ENCODE results near the gene CNPY2. TPM values are rescaled to one million over a fixed set of nuclear protein-coding genes. Genes with fewer than 3 reads are reported as not detected.
"Not testable (repeated sequence)": the region's sequence is repeated elsewhere in the genome, so short reads cannot be mapped to it uniquely, and the experiment has no call there.

The CNPY2 gene
- total and polyA plus RNA-seq, 5 donors, result 52.4 to 69.7 (median 56.3) TPM

DNA sequence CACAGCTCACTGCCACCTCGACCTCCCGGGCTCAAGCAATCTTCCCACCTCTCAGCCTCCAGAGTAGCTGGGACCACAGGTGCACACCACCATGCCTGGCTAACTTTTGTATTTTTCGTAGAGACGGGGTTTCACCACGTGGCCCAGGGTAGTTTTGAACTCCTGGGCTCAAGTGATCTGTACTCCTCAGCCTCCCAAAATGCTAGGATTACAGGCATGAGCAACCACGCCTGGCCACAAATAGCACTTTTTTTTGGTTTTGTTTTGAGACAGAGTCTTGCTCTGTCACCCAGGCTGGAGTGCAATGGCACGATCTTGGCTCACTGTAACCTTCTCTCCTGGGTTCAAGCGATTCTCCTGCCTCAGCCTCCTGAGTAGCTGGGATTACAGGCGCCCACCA is 31.5 kb upstream of the CNPY2 start:
- intact Hi-C loops (cut with DNase I); H3K27me3 ChIP-seq (ENCODE audit: control insufficient read depth, insufficient read depth); H3K9me3 ChIP-seq (ENCODE audit: control insufficient read depth, low read length); ATAC-seq; H3K4me1 ChIP-seq (ENCODE audit: control insufficient read depth, insufficient read depth, low read length); H3K4me3 ChIP-seq (ENCODE audit: low read length); DNase-seq; H3K27ac ChIP-seq (ENCODE audit: low read length): not testable (repeated sequence)
- 90% methylated on average over 9 of the region's 9 CpGs for WGBS

GRCh38 chr12:56346675-56347074 is 30.9 kb upstream of the CNPY2 start:
- WGBS, result 74% methylated on average over 7 of the region's 7 CpGs
- no peak for DNase-seq
- Histone ChIP-seq H3K4me3 (ENCODE audit: low read length) (no peak overlapping the region), H3K27me3 (ENCODE audit: control insufficient read depth, insufficient read depth) (no peaks in the 10 kb centered on the region), H3K9me3 (ENCODE audit: control insufficient read depth, low read length) (no peaks in the 10 kb centered on the region), H3K4me1 (ENCODE audit: control insufficient read depth, insufficient read depth, low read length) (no peaks in the 10 kb centered on the region), H3K27ac (ENCODE audit: low read length) (no peak overlapping the region)
- peak in 1 of 2 donors; percentile 16 for ATAC-seq
- intact Hi-C loops (cut with DNase I), result no loop called here

DNA sequence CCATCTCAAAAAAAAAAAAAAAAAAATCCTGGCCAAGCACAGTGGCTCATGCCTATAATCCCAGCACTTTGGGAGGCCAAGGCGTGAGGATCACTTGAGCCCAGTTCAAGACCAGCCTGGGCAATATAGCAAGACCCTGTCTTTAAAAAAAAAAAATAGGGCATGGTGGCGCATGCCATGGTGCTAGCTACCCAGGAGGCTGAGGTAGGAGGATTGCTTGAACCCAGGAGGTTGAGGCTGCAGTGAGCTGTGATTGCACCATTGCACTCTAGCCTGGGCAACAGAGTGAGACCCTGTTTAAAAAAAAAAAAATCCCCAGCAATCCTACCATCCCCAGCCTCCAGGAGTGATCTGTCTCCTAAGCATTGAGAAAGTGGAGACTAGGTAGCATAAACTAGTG is 26.5 kb upstream of the CNPY2 start:
- intact Hi-C loops (cut with DNase I); H3K27me3 ChIP-seq (ENCODE audit: control insufficient read depth, insufficient read depth); H3K27ac ChIP-seq (ENCODE audit: low read length); DNase-seq; ATAC-seq; H3K4me3 ChIP-seq (ENCODE audit: low read length); H3K4me1 ChIP-seq (ENCODE audit: control insufficient read depth, insufficient read depth, low read length); H3K9me3 ChIP-seq (ENCODE audit: control insufficient read depth, low read length): not testable (repeated sequence)
- 98% methylated on average over 2 of the region's 2 CpGs for WGBS

DNA sequence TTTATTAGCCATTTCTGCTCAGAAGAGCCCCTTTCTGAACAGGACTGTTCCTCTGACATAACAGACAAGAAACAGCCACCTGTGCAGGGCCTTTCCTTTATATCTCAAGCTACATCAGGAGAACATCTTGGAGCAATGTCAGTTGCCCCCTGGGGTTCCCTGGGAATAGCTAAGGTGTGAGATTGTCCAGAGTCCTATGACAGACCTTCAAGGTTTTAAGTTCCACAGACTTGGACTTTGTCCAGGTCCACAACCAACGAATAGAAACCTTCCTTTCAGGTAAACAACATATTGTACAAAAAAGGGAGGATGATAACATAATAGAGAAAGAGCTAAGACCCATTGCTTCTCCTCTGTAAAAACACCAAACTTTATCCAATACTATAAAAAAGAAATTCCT is 25.8 kb upstream of the CNPY2 start:
- intact Hi-C loops (cut with DNase I), result no loop called here
- no peak for ATAC-seq
- DNase-seq, result no peak

GRCh38 chr12:56339158-56339422 is 23.3 kb upstream of the CNPY2 start:
- Histone ChIP-seq H3K9me3 (ENCODE audit: control insufficient read depth, low read length) (no peaks in the 10 kb centered on the region), H3K27ac (ENCODE audit: low read length) (no peak overlapping the region), H3K4me3 (ENCODE audit: low read length) (no peak overlapping the region), H3K4me1 (ENCODE audit: control insufficient read depth, insufficient read depth, low read length) (no peaks in the 10 kb centered on the region), H3K27me3 (ENCODE audit: control insufficient read depth, insufficient read depth) (no peaks in the 10 kb centered on the region)
- WGBS, result 94% methylated on average over 1 of the region's 1 CpG
- ATAC-seq (no peak), DNase-seq (no peak)
- intact Hi-C loops (cut with DNase I), result loop anchor here in 1 of 4 donors (10.0 kb wide), 1 partner anchor 126 kb away; the partner anchor contains the start of gene SPRYD4

More for the DNA sequence above, 25.8 kb upstream of the CNPY2 start:
- Histone ChIP-seq H3K27me3 (ENCODE audit: control insufficient read depth, insufficient read depth) (no peaks in the 10 kb centered on the region), H3K4me3 (ENCODE audit: low read length) (no peak overlapping the region), H3K9me3 (ENCODE audit: control insufficient read depth, low read length) (no peaks in the 10 kb centered on the region), H3K27ac (ENCODE audit: low read length) (no peak overlapping the region), H3K4me1 (ENCODE audit: control insufficient read depth, insufficient read depth, low read length) (no peaks in the 10 kb centered on the region)
- 50% methylated on average over 1 of the region's 1 CpG for WGBS

DNA sequence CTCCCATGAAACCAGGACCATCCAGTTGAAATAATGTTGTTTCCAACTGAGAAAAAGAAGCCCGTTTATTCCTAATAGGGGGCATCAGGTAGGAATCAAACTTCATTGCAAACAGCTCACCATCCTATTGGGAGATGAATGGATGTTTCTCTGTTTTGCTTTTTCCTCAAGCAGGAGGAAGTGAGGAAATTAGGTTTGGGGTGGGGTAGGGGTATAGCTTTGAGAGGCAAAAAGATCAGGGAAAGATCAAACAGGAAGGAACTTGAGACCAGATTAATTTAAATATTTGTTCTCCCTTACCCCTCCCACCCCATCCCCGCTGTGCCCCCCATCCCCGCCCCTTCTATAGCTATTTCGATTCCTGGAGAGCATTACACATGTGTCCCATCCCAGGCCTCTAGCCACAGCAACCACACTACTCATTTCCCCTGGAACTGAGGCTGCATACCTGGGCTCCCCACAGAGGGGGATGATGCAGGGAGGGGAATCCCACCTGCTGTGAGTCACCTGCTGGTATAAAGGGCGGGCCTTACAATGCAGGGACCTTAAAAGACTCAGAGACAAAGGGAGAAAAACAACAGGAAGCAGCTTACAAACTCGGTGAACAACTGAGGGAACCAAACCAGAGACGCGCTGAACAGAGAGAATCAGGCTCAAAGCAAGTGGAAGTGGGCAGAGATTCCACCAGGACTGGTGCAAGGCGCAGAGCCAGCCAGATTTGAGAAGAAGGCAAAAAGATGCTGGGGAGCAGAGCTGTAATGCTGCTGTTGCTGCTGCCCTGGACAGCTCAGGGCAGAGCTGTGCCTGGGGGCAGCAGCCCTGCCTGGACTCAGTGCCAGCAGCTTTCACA is 22.7 kb upstream of the CNPY2 start, which contains the start of gene IL23A:
IL23A (plus strand) TSS at position 577 of the 850 bp plus-strand sequence; CDS start at position 738, 161 bp downstream.
- Histone ChIP-seq H3K4me1 (ENCODE audit: control insufficient read depth, insufficient read depth, low read length) (no peaks in the 10 kb centered on the region), H3K27me3 (ENCODE audit: control insufficient read depth, insufficient read depth) (no peaks in the 10 kb centered on the region), H3K27ac (ENCODE audit: low read length) (no peak within 1 kb of the TSS), H3K9me3 (ENCODE audit: control insufficient read depth, low read length) (no peaks in the 10 kb centered on the region), H3K4me3 (ENCODE audit: low read length) (no peak within 1 kb of the TSS)
- no peak for ATAC-seq
- WGBS, result 32% methylated on average over 9 of the region's 9 CpGs
- intact Hi-C loops (cut with DNase I), result loop anchor here in 1 of 4 donors (10.0 kb wide), 1 partner anchor 126 kb away; the partner anchor contains the start of gene SPRYD4
- DNase-seq, result no peak

GRCh38 chr12:56337753-56338251 is 22.0 kb upstream of the CNPY2 start:
- Histone ChIP-seq H3K4me1 (ENCODE audit: control insufficient read depth, insufficient read depth, low read length) (peaks cover 4% of the 10 kb centered on the region), H3K9me3 (ENCODE audit: control insufficient read depth, low read length) (no peaks in the 10 kb centered on the region), H3K4me3 (ENCODE audit: low read length) (no peak overlapping the region), H3K27me3 (ENCODE audit: control insufficient read depth, insufficient read depth) (no peaks in the 10 kb centered on the region), H3K27ac (ENCODE audit: low read length) (no peak overlapping the region)
- DNase-seq (no peak), ATAC-seq (no peak)
- intact Hi-C loops (cut with DNase I), result loop anchor here in 1 of 4 donors (10.0 kb wide), 1 partner anchor 127 kb away; the partner anchor contains the start of gene SPRYD4
- 81% methylated on average over 8 of the region's 8 CpGs for WGBS

- H3K9me3 ChIP-seq (ENCODE audit: control insufficient read depth, low read length), result no peaks in the 10 kb centered on the region
- ATAC-seq (no peak), DNase-seq (no peak)
- intact Hi-C loops (cut with DNase I), result loop anchor here in 1 of 4 donors (10.0 kb wide), 1 partner anchor 128 kb away; the partner anchor contains the start of gene SPRYD4
- no peaks in the 10 kb centered on the region for H3K27me3 ChIP-seq (ENCODE audit: control insufficient read depth, insufficient read depth)
- no peak overlapping the region for H3K27ac ChIP-seq (ENCODE audit: low read length)
- peaks cover 7% of the 10 kb centered on the region for H3K4me1 ChIP-seq (ENCODE audit: control insufficient read depth, insufficient read depth, low read length)
- WGBS, result 81% methylated on average over 9 of the region's 9 CpGs
- no peak overlapping the region for H3K4me3 ChIP-seq (ENCODE audit: low read length)
These were observed 20.8 kb upstream of the CNPY2 start for GRCh38 chr12:56336361-56337167.

- not testable (repeated sequence) for H3K4me3 ChIP-seq (ENCODE audit: low read length); H3K27me3 ChIP-seq (ENCODE audit: control insufficient read depth, insufficient read depth); H3K27ac ChIP-seq (ENCODE audit: low read length); DNase-seq; ATAC-seq; H3K9me3 ChIP-seq (ENCODE audit: control insufficient read depth, low read length); H3K4me1 ChIP-seq (ENCODE audit: control insufficient read depth, insufficient read depth, low read length)
- intact Hi-C loops (cut with DNase I), result loop anchor here in 1 of 4 donors (10.0 kb wide), 1 partner anchor 129 kb away; the partner anchor contains the start of gene SPRYD4
- whole genome bisulfite sequencing, result 94% methylated on average over 8 of the region's 8 CpGs
These were observed 19.7 kb upstream of the CNPY2 start for GRCh38 chr12:56335527-56335926.

DNA sequence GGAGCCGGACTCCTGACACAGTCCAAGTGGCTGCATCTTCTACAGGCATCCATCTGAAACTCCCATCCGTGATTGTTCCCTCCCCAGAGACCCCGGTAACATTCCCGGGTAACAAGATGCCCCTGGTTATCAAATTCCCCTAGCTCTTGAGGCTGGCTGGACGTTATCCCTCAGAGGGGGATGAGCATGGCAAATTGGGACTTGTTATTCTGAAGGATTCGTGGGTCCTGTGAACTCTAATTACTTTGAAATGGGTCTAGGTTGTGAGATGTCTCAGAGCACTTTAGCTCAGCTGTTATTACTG is 18.7 kb upstream of the CNPY2 start:
- no peaks in the 10 kb centered on the region for H3K27me3 ChIP-seq (ENCODE audit: control insufficient read depth, insufficient read depth)
- peaks cover 7% of the 10 kb centered on the region for H3K4me1 ChIP-seq (ENCODE audit: control insufficient read depth, insufficient read depth, low read length)
- H3K27ac ChIP-seq (ENCODE audit: low read length), result peak overlapping the region; percentile 96
- intact Hi-C loops (cut with DNase I), result loop anchor here in 1 of 4 donors (10.0 kb wide), 1 partner anchor 130 kb away; the partner anchor contains the start of gene SPRYD4
- H3K9me3 ChIP-seq (ENCODE audit: control insufficient read depth, low read length), result no peaks in the 10 kb centered on the region
- ATAC-seq, result no peak
- no peak for DNase-seq
- 9% methylated on average over 6 of the region's 6 CpGs for WGBS
- peak overlapping the region; percentile 77 for H3K4me3 ChIP-seq (ENCODE audit: low read length)
